ENCODE measurements around the gene ZNF573. TPM values are rescaled to one million over a fixed set of nuclear protein-coding genes. Genes with fewer than 3 reads are reported as not detected.

Gene ZNF573
- total and polyA plus RNA-seq, 2 of the 13 experiments (the other 11 are each of a cell fraction or from before 2014, with no cell fraction given): 3.1 to 9.3 TPM

- TF ChIP-seq ZBTB44 (CRISPR knock-in tag; IDR thresholded peaks at IDR 0.05) (no peak), E2F1 (CRISPR knock-in tag; IDR thresholded peaks at IDR 0.05) (no peak), ATRX (CRISPR knock-in tag; IDR thresholded peaks at IDR 0.05; ENCODE audit: borderline replicate concordance) (no peak), GATA4 (IDR thresholded peaks at IDR 0.05; ENCODE audit: borderline replicate concordance, low read depth) (peak; percentile 66; the same call in 1 of the 2 replicates), HCFC1 (IDR thresholded peaks at IDR 0.05; ENCODE audit: low read depth, low read length) (peak; percentile 89), HOXA9 (CRISPR knock-in tag; IDR thresholded peaks at IDR 0.05; ENCODE audit: borderline replicate concordance) (no peak), ZNF720 (CRISPR knock-in tag; IDR thresholded peaks at IDR 0.05) (no peak), SMAD9 (CRISPR knock-in tag; IDR thresholded peaks at IDR 0.05) (no peak), JARID2 (CRISPR knock-in tag; IDR thresholded peaks at IDR 0.05; ENCODE audit: insufficient replicate concordance) (no peak), POLR2A (IDR thresholded peaks at IDR 0.05; ENCODE audit: insufficient read depth in 1 of 2, low read depth in 2 of 2, low read length in 2 of 2) (peak; percentile 69 to 84), ATF7-NPFF (CRISPR knock-in tag; IDR thresholded peaks at IDR 0.05; ENCODE audit: low read depth) (0 out of 2 replicates have a peak, but pooled peaks have one; percentile 42), ZNF747 (CRISPR knock-in tag; IDR thresholded peaks at IDR 0.05; ENCODE audit: borderline replicate concordance) (no peak), CHD4 (IDR thresholded peaks at IDR 0.05; ENCODE audit: borderline replicate concordance, low read length) (no peak; the same call in 1 of the 2 replicates), PRPF4 (IDR thresholded peaks at IDR 0.05; ENCODE audit: low read depth, low read length, poor library complexity, severe bottlenecking) (no peak), NFKB2 (CRISPR knock-in tag; IDR thresholded peaks at IDR 0.05; ENCODE audit: borderline replicate concordance) (peak; percentile 72; the same call in 1 of the 2 replicates), ZNF546 (CRISPR knock-in tag; conservative IDR thresholded peaks at IDR 0.05) (no peak), ZNF3 (CRISPR knock-in tag; IDR thresholded peaks at IDR 0.05) (no peak), KDM3A (CRISPR knock-in tag; IDR thresholded peaks at IDR 0.05; ENCODE audit: low read depth) (0 out of 2 replicates have a peak, but pooled peaks have one; percentile 10), GPN1 (CRISPR knock-in tag; IDR thresholded peaks at IDR 0.05; ENCODE audit: borderline replicate concordance) (no peak), RAD21 (CRISPR knock-in tag; IDR thresholded peaks at IDR 0.05) (no peak), LCORL (IDR thresholded peaks at IDR 0.05) (no peak), LCORL (CRISPR knock-in tag; IDR thresholded peaks at IDR 0.05) (no peak; the same call in 1 of the 2 replicates)
- TF ChIP-seq, protein P1, sequence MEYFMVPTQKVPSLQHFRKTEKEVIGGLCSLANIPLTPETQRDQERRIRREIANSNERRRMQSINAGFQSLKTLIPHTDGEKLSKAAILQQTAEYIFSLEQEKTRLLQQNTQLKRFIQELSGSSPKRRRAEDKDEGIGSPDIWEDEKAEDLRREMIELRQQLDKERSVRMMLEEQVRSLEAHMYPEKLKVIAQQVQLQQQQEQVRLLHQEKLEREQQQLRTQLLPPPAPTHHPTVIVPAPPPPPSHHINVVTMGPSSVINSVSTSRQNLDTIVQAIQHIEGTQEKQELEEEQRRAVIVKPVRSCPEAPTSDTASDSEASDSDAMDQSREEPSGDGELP (IDR thresholded peaks at IDR 0.05; ENCODE audit: borderline replicate concordance, low read depth): no peak
- TF ChIP-seq, protein P2, sequence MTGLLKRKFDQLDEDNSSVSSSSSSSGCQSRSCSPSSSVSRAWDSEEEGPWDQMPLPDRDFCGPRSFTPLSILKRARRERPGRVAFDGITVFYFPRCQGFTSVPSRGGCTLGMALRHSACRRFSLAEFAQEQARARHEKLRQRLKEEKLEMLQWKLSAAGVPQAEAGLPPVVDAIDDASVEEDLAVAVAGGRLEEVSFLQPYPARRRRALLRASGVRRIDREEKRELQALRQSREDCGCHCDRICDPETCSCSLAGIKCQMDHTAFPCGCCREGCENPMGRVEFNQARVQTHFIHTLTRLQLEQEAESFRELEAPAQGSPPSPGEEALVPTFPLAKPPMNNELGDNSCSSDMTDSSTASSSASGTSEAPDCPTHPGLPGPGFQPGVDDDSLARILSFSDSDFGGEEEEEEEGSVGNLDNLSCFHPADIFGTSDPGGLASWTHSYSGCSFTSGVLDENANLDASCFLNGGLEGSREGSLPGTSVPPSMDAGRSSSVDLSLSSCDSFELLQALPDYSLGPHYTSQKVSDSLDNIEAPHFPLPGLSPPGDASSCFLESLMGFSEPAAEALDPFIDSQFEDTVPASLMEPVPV (CRISPR knock-in tag; IDR thresholded peaks at IDR 0.05): no peak
These were observed at the start of gene ZNF573 (continued) for GRCh38 chr19:37779127-37780005.

All from HepG2 (cell line).